ENCODE results near the gene HORMAD2.
A peak's percentile ranks its signal among the peaks of the same experiment; 100 is the strongest.
"Not testable (repeated sequence)": the region's sequence is repeated elsewhere in the genome, so short reads cannot be mapped to it uniquely, and the experiment has no call there.

HORMAD2 gene

GRCh38 chr22:30211124-30211820, 131.0 kb downstream of the HORMAD2 start:
- no peak overlapping the region for H3K27ac ChIP-seq
- H4K20me1 ChIP-seq = no peaks in the 10 kb centered on the region
- H3K36me3 ChIP-seq = no peaks in the 10 kb centered on the region
- no peak for TF ChIP-seq Cebpa-rat (IDR thresholded peaks at IDR 0.05)
- no peaks in the 10 kb centered on the region for H3K9me3 ChIP-seq
- H3K27me3 ChIP-seq = no peaks in the 10 kb centered on the region
- H3K4me2 ChIP-seq = no peak overlapping the region
- H3K9ac ChIP-seq = no peak overlapping the region
- peaks cover 34% of the 10 kb centered on the region for H3K4me1 ChIP-seq
- no peak overlapping the region for H3K4me3 ChIP-seq

GRCh38 chr22:30212363-30212995, 132.2 kb downstream of the HORMAD2 start:
- H3K4me2 ChIP-seq = peak overlapping the region; percentile 53
- no peaks in the 10 kb centered on the region for H4K20me1 ChIP-seq
- no peak overlapping the region for H3K4me3 ChIP-seq
- no peaks in the 10 kb centered on the region for H3K27me3 ChIP-seq
- no peak overlapping the region for H3K9ac ChIP-seq
- no peak overlapping the region for H3K27ac ChIP-seq
- no peak for TF ChIP-seq Cebpa-rat (IDR thresholded peaks at IDR 0.05)
- no peaks in the 10 kb centered on the region for H3K9me3 ChIP-seq
- no peaks in the 10 kb centered on the region for H3K36me3 ChIP-seq
- H3K4me1 ChIP-seq = peaks cover 34% of the 10 kb centered on the region

- Histone ChIP-seq H3K4me1 (peaks cover 31% of the 10 kb centered on the region), H4K20me1 (no peaks in the 10 kb centered on the region), H3K4me2 (peak overlapping the region; percentile 53), H3K9ac (no peak overlapping the region), H3K4me3 (no peak overlapping the region), H3K36me3 (no peaks in the 10 kb centered on the region), H3K9me3 (no peaks in the 10 kb centered on the region), H3K27ac (no peak overlapping the region), H3K27me3 (no peaks in the 10 kb centered on the region)
- TF ChIP-seq Cebpa-rat (IDR thresholded peaks at IDR 0.05) = peak; percentile 22; the same call in 1 of the 2 replicates
Measured at GRCh38 chr22:30212996-30213441, 132.8 kb downstream of the HORMAD2 start.

GRCh38 chr22:30214703-30215407, 134.6 kb downstream of the HORMAD2 start:
- no peak for TF ChIP-seq Cebpa-rat (IDR thresholded peaks at IDR 0.05)
- H4K20me1 ChIP-seq = no peaks in the 10 kb centered on the region
- H3K27ac ChIP-seq = no peak overlapping the region
- no peak overlapping the region for H3K9ac ChIP-seq
- no peak overlapping the region for H3K4me2 ChIP-seq
- H3K36me3 ChIP-seq = no peaks in the 10 kb centered on the region
- H3K4me3 ChIP-seq = no peak overlapping the region
- H3K27me3 ChIP-seq = no peaks in the 10 kb centered on the region
- no peaks in the 10 kb centered on the region for H3K9me3 ChIP-seq
- H3K4me1 ChIP-seq = peaks cover 18% of the 10 kb centered on the region

- H3K9ac ChIP-seq, H3K27ac ChIP-seq, H3K4me3 ChIP-seq, H3K27me3 ChIP-seq, H3K9me3 ChIP-seq, H3K36me3 ChIP-seq, H3K4me2 ChIP-seq, H4K20me1 ChIP-seq: not testable (repeated sequence)
- peaks cover 32% of the 10 kb centered on the region for H3K4me1 ChIP-seq
Measured at GRCh38 chr22:30216272-30216671, 136.0 kb downstream of the HORMAD2 start.

- Histone ChIP-seq H3K4me2 (no peak overlapping the region), H3K4me1 (peaks cover 36% of the 10 kb centered on the region), H3K9ac (no peak overlapping the region), H3K9me3 (no peaks in the 10 kb centered on the region), H4K20me1 (no peaks in the 10 kb centered on the region), H3K36me3 (no peaks in the 10 kb centered on the region), H3K27me3 (no peaks in the 10 kb centered on the region), H3K27ac (no peak overlapping the region), H3K4me3 (no peak overlapping the region)
- TF ChIP-seq Cebpa-rat (IDR thresholded peaks at IDR 0.05) = no peak
Measured at GRCh38 chr22:30216710-30217109, 136.4 kb downstream of the HORMAD2 start.

- Histone ChIP-seq H3K36me3 (no peaks in the 10 kb centered on the region), H4K20me1 (no peaks in the 10 kb centered on the region), H3K4me2 (no peak overlapping the region), H3K4me3 (no peak overlapping the region), H3K9me3 (no peaks in the 10 kb centered on the region), H3K27ac (no peak overlapping the region), H3K9ac (no peak overlapping the region), H3K27me3 (no peaks in the 10 kb centered on the region), H3K4me1 (peaks cover 40% of the 10 kb centered on the region)
- TF ChIP-seq Cebpa-rat (IDR thresholded peaks at IDR 0.05) = no peak
Measured at GRCh38 chr22:30217698-30218560, 137.7 kb downstream of the HORMAD2 start.

GRCh38 chr22:30219049-30219654, 138.9 kb downstream of the HORMAD2 start:
- Histone ChIP-seq H3K4me3 (no peak overlapping the region), H3K27ac (no peak overlapping the region), H4K20me1 (no peaks in the 10 kb centered on the region), H3K36me3 (no peaks in the 10 kb centered on the region), H3K27me3 (no peaks in the 10 kb centered on the region), H3K9me3 (no peaks in the 10 kb centered on the region), H3K4me1 (peaks cover 44% of the 10 kb centered on the region), H3K4me2 (no peak overlapping the region), H3K9ac (no peak overlapping the region)
- TF ChIP-seq Cebpa-rat (IDR thresholded peaks at IDR 0.05) = no peak

GRCh38 chr22:30219668-30220278, 139.5 kb downstream of the HORMAD2 start:
- Histone ChIP-seq H3K4me1 (peaks cover 50% of the 10 kb centered on the region), H3K4me2 (peak overlapping the region; percentile 79), H3K9me3 (no peaks in the 10 kb centered on the region), H3K9ac (no peak overlapping the region), H3K27ac (no peak overlapping the region), H3K36me3 (no peaks in the 10 kb centered on the region), H3K27me3 (no peaks in the 10 kb centered on the region), H3K4me3 (no peak overlapping the region), H4K20me1 (no peaks in the 10 kb centered on the region)
- TF ChIP-seq Cebpa-rat (IDR thresholded peaks at IDR 0.05) = no peak
